ENCODE measurements around the gene MYO3B.

DNA sequence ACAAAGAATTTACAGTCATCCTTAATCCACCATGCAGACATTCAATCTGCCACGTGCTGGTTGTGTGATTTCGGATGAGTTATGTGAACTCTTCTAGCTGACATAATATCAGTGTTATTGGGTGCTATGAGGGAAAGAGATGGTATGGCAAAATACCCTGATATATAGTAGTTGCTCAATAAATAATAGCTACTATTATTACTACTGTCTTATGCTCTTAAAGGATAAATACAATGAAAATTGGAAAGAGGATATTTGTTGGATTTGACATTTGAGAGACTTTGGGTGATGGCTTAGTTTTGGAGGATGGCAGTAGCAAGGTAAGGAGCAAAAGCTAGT is 86.5 kb downstream of the MYO3B start:
- TF ChIP-seq, protein P1, sequence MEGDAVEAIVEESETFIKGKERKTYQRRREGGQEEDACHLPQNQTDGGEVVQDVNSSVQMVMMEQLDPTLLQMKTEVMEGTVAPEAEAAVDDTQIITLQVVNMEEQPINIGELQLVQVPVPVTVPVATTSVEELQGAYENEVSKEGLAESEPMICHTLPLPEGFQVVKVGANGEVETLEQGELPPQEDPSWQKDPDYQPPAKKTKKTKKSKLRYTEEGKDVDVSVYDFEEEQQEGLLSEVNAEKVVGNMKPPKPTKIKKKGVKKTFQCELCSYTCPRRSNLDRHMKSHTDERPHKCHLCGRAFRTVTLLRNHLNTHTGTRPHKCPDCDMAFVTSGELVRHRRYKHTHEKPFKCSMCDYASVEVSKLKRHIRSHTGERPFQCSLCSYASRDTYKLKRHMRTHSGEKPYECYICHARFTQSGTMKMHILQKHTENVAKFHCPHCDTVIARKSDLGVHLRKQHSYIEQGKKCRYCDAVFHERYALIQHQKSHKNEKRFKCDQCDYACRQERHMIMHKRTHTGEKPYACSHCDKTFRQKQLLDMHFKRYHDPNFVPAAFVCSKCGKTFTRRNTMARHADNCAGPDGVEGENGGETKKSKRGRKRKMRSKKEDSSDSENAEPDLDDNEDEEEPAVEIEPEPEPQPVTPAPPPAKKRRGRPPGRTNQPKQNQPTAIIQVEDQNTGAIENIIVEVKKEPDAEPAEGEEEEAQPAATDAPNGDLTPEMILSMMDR (IDR thresholded peaks at IDR 0.05) = no peak
- no peak for TF ChIP-seq EZH2 (IDR thresholded peaks at IDR 0.05)
